GM21447 (cell line): ENCODE measurements around the gene GGN.
A peak's percentile ranks its signal among the peaks of the same experiment; 100 is the strongest.

Experiments used
- ATAC-seq: cut with Tn5 transposase; IDR thresholded peaks from one replicate; pipeline ENCODE4 v1.9.1; 2021; ENCODE audit not compliant: unreplicated experiment

GGN gene

DNA sequence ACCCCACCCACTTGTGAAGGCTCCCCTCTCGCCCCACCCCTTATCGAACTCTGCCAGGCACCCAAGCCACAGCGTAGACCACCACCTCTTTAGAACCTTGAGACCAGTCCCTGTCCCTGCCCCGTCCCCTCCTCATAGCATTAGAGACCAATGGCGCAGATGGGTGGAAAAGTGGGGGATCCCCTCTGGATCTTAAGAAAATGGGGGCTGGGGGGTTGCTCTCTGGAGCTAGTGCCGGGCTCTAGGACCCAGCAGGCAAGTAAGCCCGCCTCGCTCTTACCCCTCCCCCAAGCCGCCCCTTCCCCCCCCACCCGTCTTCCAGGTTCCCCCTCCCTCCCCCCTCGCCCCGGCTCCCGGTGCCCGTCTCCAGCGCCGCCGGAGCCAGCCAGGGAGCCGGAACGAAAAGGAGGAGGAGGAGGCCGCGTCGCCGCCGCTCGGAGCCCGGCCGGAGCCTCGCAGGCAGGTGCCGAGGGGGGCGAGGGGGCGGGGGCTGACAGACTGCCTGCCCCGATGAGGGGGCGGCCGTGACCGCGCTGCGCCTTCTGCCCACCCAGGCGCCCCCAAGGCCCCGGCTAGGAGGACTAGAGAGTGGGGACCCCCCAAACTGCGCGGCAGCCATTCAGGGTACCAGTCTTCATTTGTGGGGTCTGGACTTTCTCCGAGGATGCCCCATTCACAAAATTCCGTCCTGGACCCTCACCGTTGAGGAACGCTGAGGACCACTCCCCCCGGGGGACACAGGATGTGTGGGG is 691 bp upstream of the GGN start, which contains the start of gene SPRED3:
Gene SPRED3 (plus strand): TSS at position 349 of the 752 bp plus-strand sequence. CDS start 1,606 bp downstream, outside the sequence.
- no peak for ATAC-seq

DNA sequence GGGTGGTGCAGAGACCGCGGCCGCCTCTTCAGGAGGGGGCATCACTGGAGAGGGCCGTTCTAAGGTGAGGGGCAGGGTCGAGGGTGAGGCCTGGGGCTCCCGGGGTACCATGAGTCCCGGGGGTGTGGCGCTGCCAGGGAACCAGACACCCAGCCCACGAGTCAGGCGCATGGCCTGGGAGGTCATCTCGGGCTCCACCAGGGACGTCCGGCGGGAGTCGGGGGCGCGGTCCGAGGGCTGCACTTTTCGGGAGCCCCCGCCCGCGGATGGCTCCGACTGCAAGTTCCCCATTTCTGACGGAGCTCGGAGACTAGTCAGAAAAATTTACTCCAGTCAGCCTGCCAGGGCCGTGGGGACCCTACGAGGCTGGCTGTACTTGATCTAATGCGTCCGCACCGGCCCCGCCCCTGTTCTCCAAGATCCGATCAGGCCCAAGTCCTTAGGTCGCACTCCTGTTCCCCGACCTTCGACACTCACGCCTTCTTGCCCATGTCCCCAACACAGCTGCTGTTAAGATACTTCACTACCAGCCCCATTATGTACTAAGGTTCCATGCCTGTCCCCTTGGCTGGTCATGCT is 774 bp downstream of the GGN start:
- ATAC-seq, result no peak

DNA sequence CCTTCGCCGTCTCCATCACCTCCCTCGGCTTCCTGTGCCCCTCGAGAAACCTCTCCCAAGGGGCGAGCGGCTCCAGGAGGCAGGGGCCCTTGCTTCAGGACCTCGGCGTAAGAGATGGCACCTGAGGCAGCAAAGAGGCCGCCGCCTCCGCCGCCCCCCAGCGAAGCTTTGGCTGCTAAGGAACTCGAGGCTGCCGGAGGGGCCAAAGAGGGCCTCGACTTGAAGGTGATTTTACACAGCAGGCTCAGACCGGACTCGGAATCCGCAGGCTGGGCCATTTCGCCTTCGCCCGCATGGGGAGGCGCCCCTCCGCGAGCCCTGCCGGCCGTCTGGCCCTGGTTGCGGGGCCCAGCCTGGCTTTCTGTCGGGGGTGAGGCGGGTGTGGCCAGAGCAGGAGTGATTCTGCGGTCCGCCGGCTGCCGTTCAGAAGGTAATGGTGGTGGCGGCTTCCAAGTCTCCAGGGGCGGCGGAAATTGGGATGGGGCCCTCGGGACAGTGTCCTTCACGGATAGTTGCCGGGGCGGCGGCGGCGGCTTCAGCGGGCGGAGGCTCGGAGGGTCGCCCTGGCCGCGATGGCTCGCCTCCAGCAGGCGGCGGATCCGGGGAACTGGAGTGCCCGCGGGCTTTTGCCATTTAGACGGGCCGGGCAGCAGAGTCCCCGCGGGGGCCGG is 1.4 kb downstream of the GGN start:
- no peak for ATAC-seq

DNA sequence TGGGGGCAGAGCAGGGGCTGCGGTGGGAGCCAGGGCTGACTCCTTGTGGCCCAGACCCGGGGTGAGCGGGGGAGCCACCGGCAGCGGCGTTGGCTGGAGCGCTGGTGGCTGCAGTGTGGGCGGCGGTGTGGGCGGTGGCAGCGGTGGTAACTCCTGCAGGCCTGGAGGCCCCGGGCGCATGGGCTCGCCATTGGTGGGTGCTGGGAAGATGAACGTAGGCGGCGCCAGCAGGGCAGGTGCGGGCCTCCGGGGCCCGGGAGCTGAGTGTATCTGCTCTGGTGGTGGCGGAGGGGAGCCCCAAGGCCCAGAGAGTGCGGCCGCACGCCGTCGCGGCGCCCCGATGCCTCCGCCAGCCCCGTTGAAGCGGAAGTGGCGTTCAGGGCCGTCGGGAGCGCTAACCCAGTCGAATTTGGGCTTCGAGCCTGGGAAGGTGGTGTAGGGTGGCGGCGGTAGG is 2.0 kb downstream of the GGN start:
- ATAC-seq, result no peak

DNA sequence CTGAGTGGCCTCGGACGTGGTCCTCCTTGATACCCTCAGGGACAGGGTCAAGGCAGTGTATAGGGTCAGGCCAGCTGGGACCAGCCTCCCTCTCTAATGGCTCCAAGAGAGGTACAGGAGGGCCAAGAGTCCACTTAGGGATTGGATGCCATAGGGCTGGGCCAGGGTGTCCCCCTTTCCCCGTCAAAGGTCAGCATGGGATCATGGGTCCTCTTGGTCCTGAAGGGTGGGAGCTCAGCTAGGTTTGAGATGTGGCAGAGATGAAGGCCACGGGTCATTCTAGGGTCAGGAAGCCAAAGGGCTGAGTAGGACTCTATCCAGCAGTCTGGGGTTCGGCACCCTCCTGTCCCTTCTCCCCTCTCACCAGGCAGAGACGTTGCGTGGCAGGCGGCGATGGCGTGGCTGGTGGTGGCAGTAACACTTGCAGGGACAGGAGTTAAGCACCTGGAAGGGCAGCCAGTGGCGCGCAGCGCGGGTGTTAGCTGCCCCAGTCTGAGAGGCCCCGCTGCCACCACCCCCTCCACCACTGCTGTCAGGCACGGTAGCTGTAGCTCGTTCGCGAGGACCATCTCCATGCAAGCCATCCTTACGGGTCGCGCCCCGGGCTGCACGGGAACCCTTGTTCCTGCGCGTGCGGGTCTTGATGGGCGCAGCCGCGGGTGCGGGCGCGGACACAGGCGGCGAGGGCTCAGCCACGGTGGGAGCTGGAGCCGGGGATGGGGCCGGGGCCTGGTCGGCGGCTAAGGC is 2.6 kb downstream of the GGN start:
- no peak for ATAC-seq

DNA sequence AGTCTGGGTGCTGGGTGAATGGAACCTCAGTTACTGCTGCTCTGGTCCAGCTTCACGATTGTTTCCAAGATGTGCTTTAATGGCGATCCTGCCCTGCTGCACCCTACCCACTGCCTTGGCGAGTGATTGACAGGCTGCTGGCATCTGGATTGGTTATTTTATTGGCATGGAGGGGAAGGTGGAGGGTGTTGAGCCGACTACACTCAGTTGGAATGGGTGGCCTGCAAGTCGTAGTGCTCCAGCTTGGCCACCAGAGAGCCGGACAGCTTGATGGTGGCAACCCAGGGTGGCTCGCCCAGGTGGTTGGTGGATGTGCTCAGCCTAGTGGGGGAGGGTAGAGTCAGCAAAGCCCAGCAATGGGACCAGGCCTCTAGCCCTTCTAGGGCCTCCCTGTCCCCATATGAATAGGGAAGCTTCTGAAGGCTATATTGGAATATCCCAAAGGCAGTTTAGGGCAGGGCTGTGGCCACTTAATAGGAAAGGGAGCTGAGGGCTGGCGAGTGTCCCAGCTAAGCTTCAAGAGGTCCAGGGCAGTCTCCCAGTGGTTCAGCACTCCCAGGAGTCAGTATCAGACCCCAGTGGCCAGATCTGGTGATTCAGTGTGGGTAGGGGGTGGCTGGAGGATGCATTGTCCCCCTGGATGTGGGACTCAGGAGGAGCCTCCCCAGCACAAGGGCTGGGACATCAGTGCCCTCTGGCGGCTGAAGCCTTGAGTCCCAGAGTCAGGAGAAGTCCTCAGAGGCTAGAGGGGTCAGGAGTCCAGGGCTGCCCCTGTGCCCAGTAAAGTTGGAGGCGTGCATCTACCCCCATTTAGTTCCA is 3.4 kb downstream of the GGN start:
- ATAC-seq, result no peak

DNA sequence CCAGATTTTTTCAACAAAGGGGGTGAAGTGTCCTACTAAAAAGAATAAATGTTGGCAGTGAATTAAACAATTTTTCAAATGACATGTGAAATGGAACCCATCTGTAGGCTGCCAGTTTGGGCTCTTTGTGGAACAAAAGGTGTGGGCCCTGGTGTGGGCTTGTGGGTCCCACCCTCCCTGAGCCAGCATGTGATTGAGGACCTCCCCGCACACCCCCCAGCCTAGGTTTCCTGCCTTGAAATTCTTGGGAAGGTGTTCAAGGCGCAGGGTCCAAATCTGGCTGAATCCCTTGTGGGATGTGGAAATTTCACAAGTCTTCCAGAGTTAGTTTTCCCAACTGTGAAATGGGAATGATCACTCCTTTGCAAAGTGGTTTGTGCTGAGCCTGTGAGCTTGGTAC is 4.1 kb downstream of the GGN start:
- ATAC-seq, result no peak

DNA sequence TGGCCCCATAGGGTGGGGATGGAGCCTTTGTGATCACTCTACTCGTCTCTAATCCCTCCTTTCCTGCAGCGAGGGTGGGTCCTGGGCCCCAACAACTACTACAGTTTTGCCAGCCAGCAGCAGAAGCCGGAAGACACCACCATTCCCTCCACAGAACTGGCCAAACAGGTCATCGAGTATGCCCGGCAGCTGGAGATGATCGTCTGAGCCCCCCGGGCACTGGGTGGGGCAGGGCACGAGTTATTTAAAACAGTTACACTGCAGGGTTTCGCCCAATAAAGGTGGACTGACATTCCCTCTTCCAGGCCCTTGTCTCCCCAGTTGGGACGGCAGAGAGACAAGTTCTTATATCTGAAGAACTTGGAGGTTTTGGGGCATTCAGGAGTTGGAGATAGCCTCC is 4.7 kb downstream of the GGN start:
- no peak for ATAC-seq

DNA sequence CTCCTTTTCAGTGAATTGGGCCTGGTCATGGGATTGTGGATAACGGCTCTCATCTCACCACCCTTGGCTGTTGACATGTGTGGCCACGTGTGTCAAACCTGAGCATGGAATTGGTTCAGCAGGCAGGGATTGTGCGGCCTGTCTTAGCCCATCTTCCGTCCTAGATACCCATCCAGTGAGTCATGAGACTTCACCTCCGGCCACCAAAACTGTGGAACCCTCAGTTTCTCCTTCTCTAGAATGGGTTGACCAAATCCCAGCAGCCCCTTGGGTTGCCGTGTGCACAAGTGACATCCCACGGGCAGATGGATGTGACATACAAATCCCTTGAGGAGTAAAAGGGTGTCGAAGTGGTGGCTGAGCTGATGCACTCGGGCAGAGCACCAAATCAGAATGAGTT is 6.7 kb downstream of the GGN start:
- no peak for ATAC-seq

DNA sequence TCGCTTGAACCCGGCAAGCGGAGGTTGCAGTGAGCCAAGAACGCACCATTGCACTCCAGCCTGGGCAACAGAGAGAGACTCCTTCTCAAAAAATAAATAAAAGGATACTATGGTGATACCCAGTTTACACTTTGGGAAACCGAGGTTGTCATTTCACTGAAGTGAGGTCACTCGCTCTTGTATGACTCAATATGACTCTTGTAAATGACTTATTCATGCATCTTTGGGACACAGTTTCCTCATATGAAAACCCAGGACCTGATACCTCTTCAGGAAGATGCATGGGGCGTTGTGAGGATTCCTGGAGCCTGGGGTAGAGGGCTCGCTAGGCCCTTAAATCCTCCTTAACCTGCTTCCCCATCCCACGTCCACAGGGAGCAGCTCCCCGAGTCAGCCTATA is 9.0 kb downstream of the GGN start:
- ATAC-seq, result no peak

DNA sequence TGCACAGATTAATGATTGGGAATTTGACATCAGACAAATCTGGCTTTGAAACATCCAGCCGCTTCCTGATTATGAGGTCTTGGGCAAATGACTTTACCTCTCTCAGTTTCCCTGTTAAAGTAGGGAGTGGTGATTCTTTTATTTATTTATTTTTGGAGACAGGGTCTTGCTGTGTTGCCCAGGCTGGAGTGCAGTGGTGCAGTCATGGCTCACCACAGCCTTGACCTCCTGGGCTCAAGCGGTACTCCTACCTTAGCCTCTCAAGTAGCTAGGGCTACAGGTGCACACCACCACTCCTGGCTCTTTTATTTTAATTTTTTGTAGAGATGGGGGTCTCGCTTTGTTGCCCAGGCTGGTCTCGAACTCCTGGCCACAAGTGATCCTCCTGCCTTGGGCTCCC is 10.8 kb downstream of the GGN start:
- ATAC-seq, result no peak

DNA sequence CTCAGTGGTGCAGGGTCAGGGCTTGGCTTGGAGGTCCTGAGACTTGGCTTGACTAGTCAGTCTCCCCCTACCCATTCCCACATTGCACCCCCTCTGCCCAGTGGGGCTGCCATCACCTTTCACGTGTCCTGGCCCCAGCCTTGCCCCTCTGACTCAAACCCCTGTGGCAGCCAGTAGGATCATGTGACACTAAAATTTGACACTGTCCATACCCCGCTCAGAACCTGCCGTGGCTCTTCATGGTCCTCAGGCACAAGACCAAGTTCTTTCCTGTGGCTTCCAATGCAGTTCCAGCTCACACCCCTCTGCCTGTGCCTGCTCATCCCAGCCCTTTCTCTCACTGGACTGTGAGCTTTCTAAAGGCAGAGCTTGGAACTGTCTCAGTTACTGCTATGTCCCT is 11.3 kb downstream of the GGN start:
- no peak for ATAC-seq

DNA sequence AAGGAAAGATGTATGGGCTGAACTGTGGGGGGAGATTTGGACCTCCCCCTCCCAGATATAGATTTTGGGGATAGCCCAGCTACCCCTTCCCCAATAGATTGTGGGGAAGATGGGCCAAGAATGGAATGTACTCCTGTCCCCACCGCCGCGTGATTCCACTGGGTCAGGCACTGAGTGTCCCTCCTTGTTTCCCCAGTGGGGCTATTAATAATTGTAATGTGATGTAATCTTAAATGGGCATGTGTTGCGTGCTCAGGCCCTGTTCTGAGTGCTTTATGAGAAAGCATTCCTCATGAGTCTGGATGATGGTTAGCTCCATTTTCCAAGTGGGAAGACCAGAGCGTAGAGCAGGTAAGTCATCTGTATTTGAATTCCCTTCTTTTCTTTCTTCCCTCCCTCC is 12.1 kb downstream of the GGN start:
- ATAC-seq, result no peak

DNA sequence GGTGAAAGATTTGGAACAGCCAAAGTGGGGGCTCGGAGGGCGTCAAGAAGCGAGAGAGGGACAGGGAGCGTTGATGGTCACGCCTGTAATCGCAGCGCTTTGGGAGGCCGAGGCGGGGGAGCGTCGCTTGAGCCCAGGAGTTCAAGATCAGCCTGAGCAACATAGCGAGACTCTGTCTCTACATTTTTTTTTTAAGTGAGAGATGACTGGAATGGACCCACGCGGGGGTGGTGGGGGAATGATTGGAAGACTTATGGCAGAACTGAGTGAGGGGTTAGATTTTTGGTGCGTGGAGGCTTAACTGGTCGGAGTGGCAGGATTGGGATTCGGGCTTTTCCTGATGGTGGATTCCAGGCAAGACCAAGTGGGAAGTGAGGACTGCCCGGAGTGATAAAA is 12.7 kb downstream of the GGN start:
- peak; percentile 5 for ATAC-seq

DNA sequence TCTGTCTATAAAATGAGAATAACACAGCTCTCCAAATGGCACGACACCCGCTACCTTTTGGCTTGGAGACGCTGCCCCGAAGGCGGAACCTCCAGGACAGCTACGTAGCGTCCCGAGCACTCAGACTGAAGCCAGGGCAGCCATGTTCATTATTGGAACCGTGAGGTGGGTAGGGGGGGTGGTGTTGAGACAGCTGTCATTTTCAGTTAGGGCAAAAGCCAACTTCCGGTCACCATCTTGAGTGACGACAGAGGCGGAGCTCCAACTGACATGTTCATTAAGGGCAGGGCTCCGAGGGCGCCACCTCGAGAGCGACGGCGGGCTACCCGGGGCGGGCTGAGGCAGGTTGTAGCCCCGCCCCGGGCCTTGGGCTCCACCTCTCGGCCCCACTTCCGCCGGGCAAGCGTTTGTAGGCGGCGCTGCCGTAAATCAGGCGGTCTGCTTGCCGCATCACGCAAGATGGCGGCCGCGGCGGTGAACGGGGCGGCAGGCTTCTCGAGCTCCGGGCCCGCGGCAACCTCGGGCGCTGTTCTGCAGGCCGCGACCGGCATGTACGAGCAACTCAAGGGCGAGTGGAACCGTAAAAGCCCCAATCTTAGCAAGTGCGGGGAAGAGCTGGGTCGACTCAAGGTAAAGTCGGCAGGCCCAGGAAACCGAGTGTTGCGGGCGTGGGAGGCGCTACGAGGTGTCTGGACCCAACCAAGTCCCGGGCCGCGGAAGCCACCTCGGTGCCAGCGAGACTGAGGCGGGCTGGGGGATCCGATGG is 13.3 kb downstream of the GGN start, which contains the start of gene PSMD8:
Gene PSMD8 (plus strand): TSS at position 240 of the 766 bp plus-strand sequence. CDS start 31 bp downstream, at position 271.
- peak; percentile 95 for ATAC-seq

DNA sequence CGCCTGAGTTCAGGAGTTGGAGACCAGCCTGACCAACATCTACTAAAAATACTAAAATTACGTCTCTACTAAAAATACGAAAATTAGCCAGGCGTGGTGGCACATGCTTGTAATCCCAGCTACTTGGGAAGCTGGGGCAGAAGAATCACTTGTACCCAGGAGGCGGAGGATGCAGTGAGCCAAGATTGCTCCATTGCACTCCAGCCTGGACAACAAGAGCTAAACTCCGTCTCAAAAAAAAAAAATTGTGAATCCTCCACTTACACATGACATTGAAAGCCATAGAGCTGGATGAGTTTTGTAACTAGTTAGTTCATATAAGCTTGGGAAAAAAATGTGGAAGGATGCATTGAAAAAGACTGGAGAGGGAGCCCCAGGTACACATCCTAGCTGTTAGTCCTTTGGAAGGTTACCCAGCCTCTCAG is 13.9 kb downstream of the GGN start:
- no peak for ATAC-seq

DNA sequence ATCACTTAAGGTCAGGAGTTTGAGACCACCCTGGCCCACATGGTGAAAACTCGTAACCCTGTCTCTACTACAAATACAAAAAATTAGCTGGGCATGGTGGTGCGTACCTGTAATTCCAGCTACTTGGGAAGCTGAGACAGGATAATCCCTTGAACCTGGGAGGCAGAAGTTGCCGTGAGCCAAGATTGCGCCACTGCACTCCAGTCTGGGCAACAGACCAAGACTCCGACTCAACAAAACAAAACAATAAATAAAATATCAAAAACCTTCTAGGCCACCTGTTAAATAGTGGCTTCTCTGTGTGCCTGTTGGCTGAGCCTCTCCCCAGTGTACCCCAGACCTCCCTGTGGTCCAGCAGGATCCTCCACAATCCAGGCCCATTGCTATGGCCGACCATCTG is 16.8 kb downstream of the GGN start:
- ATAC-seq, result no peak

DNA sequence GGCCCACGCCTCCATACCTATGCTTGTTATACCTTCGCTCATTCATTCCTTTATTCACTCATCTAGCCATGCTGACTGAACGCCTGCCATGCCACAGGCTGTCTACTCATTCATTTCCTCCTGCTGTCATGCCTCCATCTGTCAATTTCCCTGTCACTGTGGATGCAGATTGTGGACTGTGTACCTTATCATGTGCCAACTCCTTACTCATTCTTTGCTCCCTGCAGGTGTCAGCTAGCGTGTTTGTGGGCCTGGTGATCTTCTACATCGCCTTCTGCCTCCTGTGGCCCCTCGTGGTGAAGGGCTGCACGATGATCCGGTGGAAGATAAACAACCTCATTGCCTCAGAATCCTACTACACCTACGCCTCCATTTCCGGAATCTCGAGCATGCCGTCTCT is 17.5 kb downstream of the GGN start:
- ATAC-seq, result no peak

DNA sequence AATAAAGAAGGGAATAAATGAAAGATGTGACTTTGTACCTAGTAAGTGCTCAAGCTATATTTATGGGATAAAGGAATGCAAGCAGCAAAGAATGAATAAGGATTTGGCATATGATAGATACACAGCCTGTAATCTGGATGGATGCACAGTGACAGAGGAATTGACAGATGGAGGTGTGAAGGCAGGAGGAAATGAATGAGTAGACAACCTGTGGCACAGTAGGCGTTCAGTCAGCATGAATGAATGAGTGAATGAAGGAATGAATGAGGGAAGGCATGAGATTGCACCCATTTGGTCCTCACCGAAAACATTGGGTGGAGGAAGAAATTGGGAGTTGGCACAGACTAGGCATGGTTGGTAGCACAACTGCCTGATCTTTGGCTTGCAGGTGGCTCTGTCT is 18.2 kb downstream of the GGN start:
- ATAC-seq, result no peak

DNA sequence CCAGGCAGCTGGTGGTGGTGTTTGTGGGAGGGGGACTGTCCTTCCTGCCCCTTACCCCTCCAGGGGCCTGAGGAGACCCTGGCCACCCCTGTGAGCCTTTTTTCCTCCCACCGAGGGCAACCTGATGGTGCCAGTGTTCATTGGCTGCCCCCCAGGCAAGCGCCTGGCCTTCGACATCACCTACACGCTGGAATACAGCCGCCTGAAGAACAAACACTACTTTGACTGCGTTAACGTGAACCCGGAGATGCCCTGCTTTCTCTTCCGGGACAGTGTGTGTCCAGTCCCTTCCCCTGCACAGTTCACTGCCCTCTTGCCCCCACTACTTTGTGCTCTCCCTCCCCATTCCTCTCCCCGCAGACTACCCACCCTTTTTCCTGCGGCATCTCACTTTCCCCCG is 20.8 kb downstream of the GGN start:
- no peak for ATAC-seq
